ENCODE data around the gene CACNG4. TPM values are rescaled to one million over a fixed set of nuclear protein-coding genes. Genes with fewer than 3 reads are reported as not detected.
A peak's percentile ranks its signal among the peaks of the same experiment; 100 is the strongest.

Gene CACNG4
- total and polyA plus RNA-seq, 2 donors from 2014 or later, result 0.26 to 0.31 TPM

- H3K9me3 ChIP-seq (ENCODE audit: control insufficient read depth in 2 of 3, insufficient read depth in 1 of 3, low read length in 3 of 3), result no peaks in the 10 kb centered on the region
- DNase-seq, result no peak
- H3K4me3 ChIP-seq (ENCODE audit: low read length in 3 of 3), result no peak overlapping the region
- no peak for TF ChIP-seq CTCF (IDR thresholded peaks at IDR 0.05; ENCODE audit: borderline replicate concordance, extremely low read depth, insufficient read depth)
- H3K4me1 ChIP-seq (ENCODE audit: control insufficient read depth in 2 of 3, insufficient read depth in 2 of 3, low read depth in 1 of 3, low read length in 3 of 3), result peaks cover 0 to 3% (median 0%) of the 10 kb centered on the region in 3 donors
- H3K27ac ChIP-seq (ENCODE audit: low read depth in 2 of 2, low read length in 2 of 2), result no peak overlapping the region
- peaks cover 7% of the 10 kb centered on the region for H3K27me3 ChIP-seq (ENCODE audit: control insufficient read depth, insufficient read depth, low read length)
- no peak for FAIRE-seq
- no peak overlapping the region for H3K9ac ChIP-seq (ENCODE audit: low read length in 3 of 3)
- H3K36me3 ChIP-seq (ENCODE audit: control insufficient read depth in 2 of 3, insufficient read depth in 3 of 3, low read length in 3 of 3), result no peaks in the 10 kb centered on the region
- intact Hi-C loops (cut with DNase I), result no loop called here
These were observed 4.7 kb upstream of the CACNG4 start for GRCh38 chr17:66959641-66960375.

- Histone ChIP-seq H3K9ac (ENCODE audit: low read length in 3 of 3) (no peak overlapping the region), H3K9me3 (ENCODE audit: control insufficient read depth in 2 of 3, insufficient read depth in 1 of 3, low read length in 3 of 3) (no peaks in the 10 kb centered on the region), H3K4me3 (ENCODE audit: low read length in 3 of 3) (no peak overlapping the region), H3K27me3 (ENCODE audit: control insufficient read depth, insufficient read depth, low read length) (peaks cover 7% of the 10 kb centered on the region), H3K36me3 (ENCODE audit: control insufficient read depth in 2 of 3, insufficient read depth in 3 of 3, low read length in 3 of 3) (no peaks in the 10 kb centered on the region), H3K4me1 (ENCODE audit: control insufficient read depth in 2 of 3, insufficient read depth in 2 of 3, low read depth in 1 of 3, low read length in 3 of 3) (peaks cover 0 to 4% (median 0%) of the 10 kb centered on the region in 3 donors), H3K27ac (ENCODE audit: low read depth in 2 of 2, low read length in 2 of 2) (no peak overlapping the region)
- no peak for TF ChIP-seq CTCF (IDR thresholded peaks at IDR 0.05; ENCODE audit: borderline replicate concordance, extremely low read depth, insufficient read depth)
- intact Hi-C loops (cut with DNase I), result no loop called here
- FAIRE-seq, result no peak
- DNase-seq, result peak in 2 of 5 donors; percentile 35 to 45
These were observed 3.9 kb upstream of the CACNG4 start for GRCh38 chr17:66960613-66961012.

- DNase-seq (no peak), FAIRE-seq (no peak)
- intact Hi-C loops (cut with DNase I), result no loop called here
- no peak overlapping the region for H3K9ac ChIP-seq (ENCODE audit: low read length in 3 of 3)
- H3K36me3 ChIP-seq (ENCODE audit: control insufficient read depth in 2 of 3, insufficient read depth in 3 of 3, low read length in 3 of 3), result no peaks in the 10 kb centered on the region
- peaks cover 0 to 14% (median 0%) of the 10 kb centered on the region in 3 donors for H3K4me1 ChIP-seq (ENCODE audit: control insufficient read depth in 2 of 3, insufficient read depth in 2 of 3, low read depth in 1 of 3, low read length in 3 of 3)
- H3K4me3 ChIP-seq (ENCODE audit: low read length in 3 of 3), result no peak overlapping the region
- no peak overlapping the region for H3K27ac ChIP-seq (ENCODE audit: low read depth in 2 of 2, low read length in 2 of 2)
- no peaks in the 10 kb centered on the region for H3K9me3 ChIP-seq (ENCODE audit: control insufficient read depth in 2 of 3, insufficient read depth in 1 of 3, low read length in 3 of 3)
- TF ChIP-seq CTCF (IDR thresholded peaks at IDR 0.05; ENCODE audit: borderline replicate concordance, extremely low read depth, insufficient read depth), result no peak
- peaks cover 14% of the 10 kb centered on the region for H3K27me3 ChIP-seq (ENCODE audit: control insufficient read depth, insufficient read depth, low read length)
These were observed 992 bp upstream of the CACNG4 start for GRCh38 chr17:66963521-66963908.
